ENCODE data around the gene SSR4.
A peak's percentile ranks its signal among the peaks of the same experiment; 100 is the strongest.
"Not testable (repeated sequence)": the region's sequence is repeated elsewhere in the genome, so short reads cannot be mapped to it uniquely, and the experiment has no call there.

Gene SSR4

GRCh38 chrX:153794018-153794896, at the start of gene SSR4, which contains the start of gene IDH3G:
SSR4 (plus strand) TSS chrX:153794668; CDS start chrX:153794688, 20 bp downstream.
IDH3G (minus strand) TSS chrX:153794375; CDS start chrX:153794326, 49 bp downstream.
- DNase-seq (ENCODE audit: low read depth): peak; percentile 79

GRCh38 chrX:153745067-153745433, 49.4 kb upstream of the SSR4 start:
- not testable (repeated sequence) for DNase-seq (ENCODE audit: low read depth)

- DNase-seq (ENCODE audit: low read depth): no peak
These were observed 48.1 kb upstream of the SSR4 start for GRCh38 chrX:153746359-153746758.

GRCh38 chrX:153746991-153747390, 47.5 kb upstream of the SSR4 start:
- DNase-seq (ENCODE audit: low read depth): not testable (repeated sequence)

- DNase-seq (ENCODE audit: low read depth): not testable (repeated sequence)
These were observed 45.5 kb upstream of the SSR4 start for GRCh38 chrX:153749017-153749416.

GRCh38 chrX:153750127-153750774, 44.2 kb upstream of the SSR4 start:
- DNase-seq (ENCODE audit: low read depth): no peak

GRCh38 chrX:153755136-153755535, 39.3 kb upstream of the SSR4 start:
- DNase-seq (ENCODE audit: low read depth): no peak

GRCh38 chrX:153761863-153762262, 32.6 kb upstream of the SSR4 start:
- DNase-seq (ENCODE audit: low read depth): no peak

- DNase-seq (ENCODE audit: low read depth): no peak
These were observed 31.8 kb upstream of the SSR4 start for GRCh38 chrX:153762626-153763173.

- DNase-seq (ENCODE audit: low read depth): no peak
These were observed 31.1 kb upstream of the SSR4 start for GRCh38 chrX:153763298-153763932.

- DNase-seq (ENCODE audit: low read depth): peak; percentile 42
These were observed 30.3 kb upstream of the SSR4 start, which contains the start of gene PLXNB3 for GRCh38 chrX:153763989-153764755. PLXNB3 (plus strand) TSS chrX:153764249; CDS start chrX:153765536, 1,287 bp downstream.

GRCh38 chrX:153764786-153765137, 29.7 kb upstream of the SSR4 start:
- DNase-seq (ENCODE audit: low read depth): no peak

GRCh38 chrX:153765138-153766079, 29.1 kb upstream of the SSR4 start:
- DNase-seq (ENCODE audit: low read depth): no peak

- peak; percentile 13 for DNase-seq (ENCODE audit: low read depth)
These were observed 28.2 kb upstream of the SSR4 start for GRCh38 chrX:153766098-153766817.

GRCh38 chrX:153766871-153767673, 27.4 kb upstream of the SSR4 start:
- no peak for DNase-seq (ENCODE audit: low read depth)

GRCh38 chrX:153767674-153768055, 26.8 kb upstream of the SSR4 start:
- DNase-seq (ENCODE audit: low read depth): no peak

GRCh38 chrX:153768311-153769157, 25.9 kb upstream of the SSR4 start:
- DNase-seq (ENCODE audit: low read depth): no peak

All from stimulated activated CD8-positive, alpha-beta memory T cell treated with anti-CD3 and anti-CD28 coated beads, Interleukin-7, amount 100 ng/mL, for 24 hours (primary cell).